Suprapubic skin (tissue), 3 donors: ENCODE measurements around the gene OMP.

ENCODE experiments used
- CTCF ChIP-seq, 2 donors: fragments of 200-600 bp in 1 of 2; fragments of 450-650 bp in 1 of 2; sonication (generic) in 1 of 2; IDR thresholded peaks; one replicate each; pipeline ENCODE4 v1.5.1; 2016 to 2019; ENCODE audit warnings: antibody characterized with exemption in 2 of 2, mild to moderate bottlenecking in 1 of 2, moderate library complexity in 1 of 2
- POLR2AphosphoS5 ChIP-seq, 3 donors: sonication (generic); formaldehyde crosslinking; IDR thresholded peaks; one replicate each; pipeline ENCODE4 v1.6.1; 2017; ENCODE audit warnings: antibody characterized with exemption in 3 of 3

- TF ChIP-seq POLR2AphosphoS5 (IDR thresholded peaks at IDR 0.05) = no peak
- TF ChIP-seq CTCF (IDR thresholded peaks at IDR 0.05) = no peak
Measured at GRCh38 chr11:77085652-77086051, 17.0 kb upstream of the OMP start.
